Measurements from ENCODE around the gene RNF157. TPM values are rescaled to one million over a fixed set of nuclear protein-coding genes. Genes with fewer than 3 reads are reported as not detected.
"Not testable (repeated sequence)": the region's sequence is repeated elsewhere in the genome, so short reads cannot be mapped to it uniquely, and the experiment has no call there.

Gene RNF157
- total RNA-seq, 1 experiment from 2014 or later = 4.0 TPM

DNA sequence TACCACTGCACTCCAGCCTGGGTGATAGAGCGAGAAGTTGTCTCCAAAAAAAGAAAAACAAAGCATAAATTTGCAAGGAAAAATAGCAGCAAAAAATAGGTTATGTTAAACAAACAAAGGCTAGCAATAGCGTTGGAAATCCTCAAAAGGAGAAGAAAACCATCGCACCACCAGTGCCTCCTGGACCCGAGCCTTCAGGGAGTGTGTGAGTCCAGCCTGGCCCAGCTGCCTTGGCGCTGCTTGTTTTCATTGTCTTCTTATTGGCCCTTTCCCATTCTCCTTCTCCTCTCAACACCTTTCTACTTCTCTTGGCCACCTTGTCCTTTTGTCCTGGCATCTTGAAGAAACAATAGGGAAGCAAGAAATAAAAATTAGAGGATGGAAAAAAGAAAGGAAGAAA lies 20.4 kb upstream of the RNF157 start:
- CTCF ChIA-PET = no interaction called here
- DNase-seq (ENCODE audit: low read depth, low spot score) (no peak), ATAC-seq (no peak)
- Histone ChIP-seq H3K4me3 (ENCODE audit: low read depth in 2 of 2, low read length in 2 of 2) (no peak overlapping the region), H3K9me3 (ENCODE audit: control insufficient read depth, insufficient read depth, low read depth, low read length) (no peaks in the 10 kb centered on the region), H3K27ac (ENCODE audit: low read length) (no peak overlapping the region), H3K36me3 (ENCODE audit: control insufficient read depth, insufficient read depth, low read length) (no peaks in the 10 kb centered on the region; the same call in 1 of the 2 replicates), H3K4me1 (ENCODE audit: control insufficient read depth, insufficient read depth, low read length) (peaks cover 19% of the 10 kb centered on the region), H3K27me3 (ENCODE audit: control insufficient read depth, insufficient read depth, low read length) (no peaks in the 10 kb centered on the region)
- intact Hi-C loops (cut with micrococcal nuclease; ENCODE audit: unreplicated experiment) = no loop called here
- POLR2A ChIA-PET = no interaction called here
- in situ Hi-C loops (cut with HindIII; ENCODE audit: low pct_unique_long_range_greater_than_20kb, low sequenced_read_pairs) = no loop called here
- TF ChIP-seq SIN3A (IDR thresholded peaks at IDR 0.05; ENCODE audit: borderline replicate concordance, insufficient read depth, low read depth, low read length) (no peak), POLR2AphosphoS5 (IDR thresholded peaks at IDR 0.05; ENCODE audit: low read depth, low read length) (no peak), TCF7L2 (IDR thresholded peaks at IDR 0.05; ENCODE audit: low read depth, low read length) (no peak)
- TF ChIP-seq, protein P1, sequence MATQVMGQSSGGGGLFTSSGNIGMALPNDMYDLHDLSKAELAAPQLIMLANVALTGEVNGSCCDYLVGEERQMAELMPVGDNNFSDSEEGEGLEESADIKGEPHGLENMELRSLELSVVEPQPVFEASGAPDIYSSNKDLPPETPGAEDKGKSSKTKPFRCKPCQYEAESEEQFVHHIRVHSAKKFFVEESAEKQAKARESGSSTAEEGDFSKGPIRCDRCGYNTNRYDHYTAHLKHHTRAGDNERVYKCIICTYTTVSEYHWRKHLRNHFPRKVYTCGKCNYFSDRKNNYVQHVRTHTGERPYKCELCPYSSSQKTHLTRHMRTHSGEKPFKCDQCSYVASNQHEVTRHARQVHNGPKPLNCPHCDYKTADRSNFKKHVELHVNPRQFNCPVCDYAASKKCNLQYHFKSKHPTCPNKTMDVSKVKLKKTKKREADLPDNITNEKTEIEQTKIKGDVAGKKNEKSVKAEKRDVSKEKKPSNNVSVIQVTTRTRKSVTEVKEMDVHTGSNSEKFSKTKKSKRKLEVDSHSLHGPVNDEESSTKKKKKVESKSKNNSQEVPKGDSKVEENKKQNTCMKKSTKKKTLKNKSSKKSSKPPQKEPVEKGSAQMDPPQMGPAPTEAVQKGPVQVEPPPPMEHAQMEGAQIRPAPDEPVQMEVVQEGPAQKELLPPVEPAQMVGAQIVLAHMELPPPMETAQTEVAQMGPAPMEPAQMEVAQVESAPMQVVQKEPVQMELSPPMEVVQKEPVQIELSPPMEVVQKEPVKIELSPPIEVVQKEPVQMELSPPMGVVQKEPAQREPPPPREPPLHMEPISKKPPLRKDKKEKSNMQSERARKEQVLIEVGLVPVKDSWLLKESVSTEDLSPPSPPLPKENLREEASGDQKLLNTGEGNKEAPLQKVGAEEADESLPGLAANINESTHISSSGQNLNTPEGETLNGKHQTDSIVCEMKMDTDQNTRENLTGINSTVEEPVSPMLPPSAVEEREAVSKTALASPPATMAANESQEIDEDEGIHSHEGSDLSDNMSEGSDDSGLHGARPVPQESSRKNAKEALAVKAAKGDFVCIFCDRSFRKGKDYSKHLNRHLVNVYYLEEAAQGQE (IDR thresholded peaks at IDR 0.05; ENCODE audit: insufficient read depth in 1 of 2, low read depth in 2 of 2, low read length in 1 of 2) = no peak
- TF ChIP-seq, protein P2, sequence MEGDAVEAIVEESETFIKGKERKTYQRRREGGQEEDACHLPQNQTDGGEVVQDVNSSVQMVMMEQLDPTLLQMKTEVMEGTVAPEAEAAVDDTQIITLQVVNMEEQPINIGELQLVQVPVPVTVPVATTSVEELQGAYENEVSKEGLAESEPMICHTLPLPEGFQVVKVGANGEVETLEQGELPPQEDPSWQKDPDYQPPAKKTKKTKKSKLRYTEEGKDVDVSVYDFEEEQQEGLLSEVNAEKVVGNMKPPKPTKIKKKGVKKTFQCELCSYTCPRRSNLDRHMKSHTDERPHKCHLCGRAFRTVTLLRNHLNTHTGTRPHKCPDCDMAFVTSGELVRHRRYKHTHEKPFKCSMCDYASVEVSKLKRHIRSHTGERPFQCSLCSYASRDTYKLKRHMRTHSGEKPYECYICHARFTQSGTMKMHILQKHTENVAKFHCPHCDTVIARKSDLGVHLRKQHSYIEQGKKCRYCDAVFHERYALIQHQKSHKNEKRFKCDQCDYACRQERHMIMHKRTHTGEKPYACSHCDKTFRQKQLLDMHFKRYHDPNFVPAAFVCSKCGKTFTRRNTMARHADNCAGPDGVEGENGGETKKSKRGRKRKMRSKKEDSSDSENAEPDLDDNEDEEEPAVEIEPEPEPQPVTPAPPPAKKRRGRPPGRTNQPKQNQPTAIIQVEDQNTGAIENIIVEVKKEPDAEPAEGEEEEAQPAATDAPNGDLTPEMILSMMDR (IDR thresholded peaks at IDR 0.05) = no peak
- BruUV-seq (replicated peaks) = no TSS peak

DNA sequence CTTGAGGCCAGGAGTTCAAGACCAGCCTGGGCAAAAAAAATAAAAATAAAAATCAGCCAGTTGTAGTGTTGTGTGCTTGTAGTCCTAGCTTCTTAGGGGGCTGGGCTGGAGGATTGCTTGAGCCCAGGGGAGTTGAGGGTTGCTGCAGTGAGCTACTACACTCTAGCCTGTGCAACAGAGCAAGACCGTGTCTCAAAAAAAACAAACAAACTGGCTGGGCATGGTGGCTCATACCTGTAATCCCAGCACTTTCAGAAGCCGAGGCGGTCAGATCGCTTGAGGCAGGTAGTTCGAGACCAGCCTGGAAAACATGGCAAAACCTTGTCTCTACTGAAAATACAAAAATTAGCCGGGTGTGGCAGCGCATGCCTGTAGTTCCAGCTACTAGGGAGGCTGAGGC lies 19.9 kb upstream of the RNF157 start:
- H3K27me3 ChIP-seq (ENCODE audit: control insufficient read depth, insufficient read depth, low read length) = no peaks in the 10 kb centered on the region
- no peak overlapping the region for H3K27ac ChIP-seq (ENCODE audit: low read length)
- BruUV-seq (replicated peaks) = no TSS peak
- H3K36me3 ChIP-seq (ENCODE audit: control insufficient read depth, insufficient read depth, low read length) = no peaks in the 10 kb centered on the region
- H3K4me1 ChIP-seq (ENCODE audit: control insufficient read depth, insufficient read depth, low read length) = peaks cover 19% of the 10 kb centered on the region
- in situ Hi-C loops (cut with HindIII; ENCODE audit: low pct_unique_long_range_greater_than_20kb, low sequenced_read_pairs) = no loop called here
- ChIA-PET POLR2A (interaction anchor here (0.6 kb wide), 1 partner anchor 13 kb away, joined by 4 read pairs; no protein-coding TSS in a partner anchor), CTCF (no interaction called here)
- ATAC-seq (no peak), DNase-seq (ENCODE audit: low read depth, low spot score) (no peak)
- TF ChIP-seq TCF7L2 (IDR thresholded peaks at IDR 0.05; ENCODE audit: low read depth, low read length) = no peak
- TF ChIP-seq SIN3A (IDR thresholded peaks at IDR 0.05; ENCODE audit: borderline replicate concordance, insufficient read depth, low read depth, low read length) = no peak
- TF ChIP-seq, protein P1 (IDR thresholded peaks at IDR 0.05; ENCODE audit: insufficient read depth in 1 of 2, low read depth in 2 of 2, low read length in 1 of 2) = no peak
- TF ChIP-seq, protein P2 (IDR thresholded peaks at IDR 0.05) = no peak
- no peak for TF ChIP-seq POLR2AphosphoS5 (IDR thresholded peaks at IDR 0.05; ENCODE audit: low read depth, low read length)
- intact Hi-C loops (cut with micrococcal nuclease; ENCODE audit: unreplicated experiment) = no loop called here
- no peaks in the 10 kb centered on the region for H3K9me3 ChIP-seq (ENCODE audit: control insufficient read depth, insufficient read depth, low read depth, low read length)
- H3K4me3 ChIP-seq (ENCODE audit: low read depth in 2 of 2, low read length in 2 of 2) = no peak overlapping the region

DNA sequence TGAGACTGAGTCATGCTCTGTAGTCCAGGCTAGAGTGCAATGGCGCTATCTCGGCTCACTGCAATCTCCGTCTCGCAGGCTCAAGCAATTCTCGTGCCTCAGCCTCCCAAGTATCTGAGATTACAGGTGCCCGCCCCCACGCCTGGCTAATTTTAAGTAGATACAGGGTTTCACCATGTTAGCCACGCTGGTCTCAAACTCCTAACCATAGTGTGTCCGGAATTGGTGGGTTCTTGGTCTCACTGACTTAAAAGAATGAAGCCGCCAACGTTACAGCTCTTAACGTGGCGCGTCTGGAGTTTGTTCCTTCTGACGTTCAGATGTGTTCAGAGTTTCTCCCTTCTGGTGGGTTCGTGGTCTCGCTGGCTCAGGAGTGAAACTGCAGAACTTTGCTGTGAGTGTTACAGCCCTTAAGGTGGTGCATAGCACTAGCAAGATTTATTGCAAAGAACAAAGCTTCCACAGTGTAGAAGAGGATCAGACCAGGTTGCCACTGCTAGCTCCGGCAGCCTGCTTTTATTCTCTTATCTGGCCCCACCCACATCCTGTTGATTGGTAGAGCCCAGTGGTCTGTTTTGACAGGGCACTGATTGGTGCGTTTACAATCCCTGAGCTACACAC lies 16.2 kb upstream of the RNF157 start:
- BruUV-seq (replicated peaks); H3K27me3 ChIP-seq (ENCODE audit: control insufficient read depth, insufficient read depth, low read length); H3K9me3 ChIP-seq (ENCODE audit: control insufficient read depth, insufficient read depth, low read depth, low read length); in situ Hi-C loops (cut with HindIII; ENCODE audit: low pct_unique_long_range_greater_than_20kb, low sequenced_read_pairs); H3K4me3 ChIP-seq (ENCODE audit: low read depth in 2 of 2, low read length in 2 of 2); H3K36me3 ChIP-seq (ENCODE audit: control insufficient read depth, insufficient read depth, low read length); ATAC-seq; intact Hi-C loops (cut with micrococcal nuclease; ENCODE audit: unreplicated experiment); H3K27ac ChIP-seq (ENCODE audit: low read length); DNase-seq (ENCODE audit: low read depth, low spot score); H3K4me1 ChIP-seq (ENCODE audit: control insufficient read depth, insufficient read depth, low read length): not testable (repeated sequence)
- ChIA-PET POLR2A (interaction anchor here (0.6 kb wide), 1 partner anchor 39 kb away, joined by 3 read pairs; no protein-coding TSS in a partner anchor), CTCF (interaction anchor here (1.1 kb wide), 1 partner anchor 23 kb away, joined by 8 read pairs; no protein-coding TSS in a partner anchor)

All from Panc1 (cell line).